HG03439 (cell line): ENCODE results near the gene C16orf90.
"Not testable (repeated sequence)": the region's sequence is repeated elsewhere in the genome, so short reads cannot be mapped to it uniquely, and the experiment has no call there.

Experiments
- ATAC-seq: cut with Tn5 transposase; IDR thresholded peaks from one replicate; pipeline ENCODE4 v1.9.1; 2021; ENCODE audit warnings: mild to moderate bottlenecking, moderate library complexity; ENCODE audit not compliant: unreplicated experiment

The C16orf90 gene

GRCh38 chr16:3485097-3485745 is 10.1 kb downstream of the C16orf90 start:
- no peak for ATAC-seq

- ATAC-seq = no peak
These were observed 10.8 kb downstream of the C16orf90 start for GRCh38 chr16:3484318-3485096.

- no peak for ATAC-seq
These were observed 12.5 kb downstream of the C16orf90 start for GRCh38 chr16:3482659-3483241.

GRCh38 chr16:3481696-3482658 is 13.3 kb downstream of the C16orf90 start:
- ATAC-seq = no peak

GRCh38 chr16:3480901-3481695 is 14.2 kb downstream of the C16orf90 start:
- no peak for ATAC-seq

- ATAC-seq = no peak
These were observed 15.6 kb downstream of the C16orf90 start for GRCh38 chr16:3479654-3480216.

GRCh38 chr16:3478242-3478925 is 16.9 kb downstream of the C16orf90 start:
- ATAC-seq = no peak

- no peak for ATAC-seq
These were observed 18.9 kb downstream of the C16orf90 start for GRCh38 chr16:3476409-3476808.

- no peak for ATAC-seq
These were observed 19.5 kb downstream of the C16orf90 start for GRCh38 chr16:3475604-3476375.

GRCh38 chr16:3474870-3475269 is 20.4 kb downstream of the C16orf90 start:
- not testable (repeated sequence) for ATAC-seq

- ATAC-seq = no peak
These were observed 21.0 kb downstream of the C16orf90 start for GRCh38 chr16:3474136-3474779.

GRCh38 chr16:3473596-3473943 is 21.7 kb downstream of the C16orf90 start:
- ATAC-seq = not testable (repeated sequence)

GRCh38 chr16:3472878-3473595 is 22.3 kb downstream of the C16orf90 start:
- ATAC-seq = no peak

GRCh38 chr16:3471518-3472176 is 23.6 kb downstream of the C16orf90 start:
- no peak for ATAC-seq

- ATAC-seq = no peak
These were observed 24.6 kb downstream of the C16orf90 start for GRCh38 chr16:3470723-3471122.

GRCh38 chr16:3469736-3470135 is 25.6 kb downstream of the C16orf90 start:
- ATAC-seq = no peak

- no peak for ATAC-seq
These were observed 26.8 kb downstream of the C16orf90 start for GRCh38 chr16:3468501-3468900.
